Suprapubic skin (tissue), 3 donors: ENCODE results near the gene FAM83G.

ENCODE experiments used
- EP300 ChIP-seq: sonication (generic); formaldehyde crosslinking; IDR thresholded peaks from one replicate; pipeline ENCODE4 v1.6.1; 2017; ENCODE audit warnings: antibody characterized with exemption
- POLR2A ChIP-seq, 2 donors: fragments of 450-650 bp; IDR thresholded peaks; one replicate each; pipeline ENCODE4 v1.6.1; 2017; ENCODE audit warnings: antibody characterized with exemption in 2 of 2, mild to moderate bottlenecking in 2 of 2, moderate library complexity in 2 of 2
- TF ChIP-seq, protein P1 (sequence below), 2 donors: fragments of 200-600 bp in 1 of 2; fragments of 450-650 bp in 1 of 2; sonication (generic) in 1 of 2; IDR thresholded peaks; one replicate each; pipeline ENCODE4 v1.5.1; 2016 to 2019; ENCODE audit warnings: antibody characterized with exemption in 2 of 2, mild to moderate bottlenecking in 1 of 2, moderate library complexity in 1 of 2

GRCh38 chr17:18995220-18995619 is 9.3 kb downstream of the FAM83G start:
- TF ChIP-seq, protein P1, sequence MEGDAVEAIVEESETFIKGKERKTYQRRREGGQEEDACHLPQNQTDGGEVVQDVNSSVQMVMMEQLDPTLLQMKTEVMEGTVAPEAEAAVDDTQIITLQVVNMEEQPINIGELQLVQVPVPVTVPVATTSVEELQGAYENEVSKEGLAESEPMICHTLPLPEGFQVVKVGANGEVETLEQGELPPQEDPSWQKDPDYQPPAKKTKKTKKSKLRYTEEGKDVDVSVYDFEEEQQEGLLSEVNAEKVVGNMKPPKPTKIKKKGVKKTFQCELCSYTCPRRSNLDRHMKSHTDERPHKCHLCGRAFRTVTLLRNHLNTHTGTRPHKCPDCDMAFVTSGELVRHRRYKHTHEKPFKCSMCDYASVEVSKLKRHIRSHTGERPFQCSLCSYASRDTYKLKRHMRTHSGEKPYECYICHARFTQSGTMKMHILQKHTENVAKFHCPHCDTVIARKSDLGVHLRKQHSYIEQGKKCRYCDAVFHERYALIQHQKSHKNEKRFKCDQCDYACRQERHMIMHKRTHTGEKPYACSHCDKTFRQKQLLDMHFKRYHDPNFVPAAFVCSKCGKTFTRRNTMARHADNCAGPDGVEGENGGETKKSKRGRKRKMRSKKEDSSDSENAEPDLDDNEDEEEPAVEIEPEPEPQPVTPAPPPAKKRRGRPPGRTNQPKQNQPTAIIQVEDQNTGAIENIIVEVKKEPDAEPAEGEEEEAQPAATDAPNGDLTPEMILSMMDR (IDR thresholded peaks at IDR 0.05), result no peak
- TF ChIP-seq EP300 (no peak), POLR2A (IDR thresholded peaks at IDR 0.05) (no peak)
